HepG2 (cell line): ENCODE data around the gene DNM1. TPM values are rescaled to one million over a fixed set of nuclear protein-coding genes. Genes with fewer than 3 reads are reported as not detected.

Source experiments
- BRD4 ChIP-seq: sonication (generic); formaldehyde crosslinking; IDR thresholded peaks from 2 replicates; pipeline ENCODE4 v1.4.0; 2020; ENCODE audit warnings: missing genetic modification reagents
- CCDC6 ChIP-seq: sonication (generic); formaldehyde crosslinking; IDR thresholded peaks from 2 replicates; pipeline ENCODE4 v1.8.1; 2022; ENCODE audit warnings: mild to moderate bottlenecking, missing genetic modification reagents, moderate library complexity
- EP300 ChIP-seq, 3 experiments: sonication (generic) in 1 of 3; formaldehyde crosslinking in 1 of 3; IDR thresholded peaks; 2 replicates each; pipeline versions ENCODE4 v1.5.1 to v1.6.1; 2011 to 2020; ENCODE audit warnings: low read depth in 2 of 3, low read length in 2 of 3, borderline replicate concordance in 1 of 3, improper control_type of control experiment in 1 of 3, mild to moderate bottlenecking in 1 of 3, missing genetic modification reagents in 1 of 3, moderate library complexity in 1 of 3
- FOXA1 ChIP-seq, 2 experiments: fragments of 450-650 bp in 1 of 2; sonication (generic) in 1 of 2; formaldehyde crosslinking in 1 of 2; IDR thresholded peaks; 2 replicates each; pipeline versions ENCODE4 v1.4.0 to v1.6.1; 2016 to 2020; ENCODE audit warnings: missing genetic modification reagents in 1 of 2
- HMGA1 ChIP-seq: sonication (generic); formaldehyde crosslinking; conservative IDR thresholded peaks from 2 replicates; pipeline ENCODE4 v1.4.0; 2020; ENCODE audit warnings: missing genetic modification reagents
- MXD3 ChIP-seq: IDR thresholded peaks from 2 replicates; pipeline ENCODE4 v1.6.1; 2016; ENCODE audit warnings: mild to moderate bottlenecking, missing biosample characterization, missing genetic modification reagents
- ONECUT2 ChIP-seq: sonication (generic); formaldehyde crosslinking; IDR thresholded peaks from 2 replicates; pipeline ENCODE4 v1.4.0; 2020; ENCODE audit warnings: missing genetic modification reagents
- PRMT3 ChIP-seq: sonication (generic); formaldehyde crosslinking; IDR thresholded peaks from 2 replicates; pipeline ENCODE4 v1.8.1; 2022; ENCODE audit warnings: low read depth, mild to moderate bottlenecking, moderate library complexity, missing genetic modification reagents, borderline replicate concordance
- RBM22 ChIP-seq: fragments of 200-400 bp; formaldehyde crosslinking; optimal IDR thresholded peaks from 2 replicates; pipeline ENCODE3; 2017; ENCODE audit warnings: mild to moderate bottlenecking, low read length, moderate library complexity
- RFX1 ChIP-seq: fragments of 450-650 bp; IDR thresholded peaks from 2 replicates; pipeline ENCODE4 v1.6.1; 2017
- RNF219 ChIP-seq: sonication (generic); formaldehyde crosslinking; IDR thresholded peaks from 2 replicates; pipeline ENCODE4 v1.5.0; 2020; ENCODE audit warnings: mild to moderate bottlenecking, missing genetic modification reagents
- RXRB ChIP-seq: IDR thresholded peaks from 2 replicates; pipeline ENCODE4 v1.6.1; 2016; ENCODE audit warnings: borderline replicate concordance, missing genetic modification reagents, missing compliant biosample characterization
- SAP130 ChIP-seq: IDR thresholded peaks from 2 replicates; pipeline ENCODE4 v1.6.1; 2016; ENCODE audit warnings: low read depth
- TEF ChIP-seq: sonication (generic); formaldehyde crosslinking; IDR thresholded peaks from 2 replicates; pipeline ENCODE4 v1.5.0; 2020; ENCODE audit warnings: missing genetic modification reagents
- ZC3H13 ChIP-seq: sonication (generic); formaldehyde crosslinking; IDR thresholded peaks from 2 replicates; pipeline ENCODE4 v1.8.1; 2023; ENCODE audit warnings: mild to moderate bottlenecking, missing genetic modification reagents, moderate library complexity
- ZFP1 ChIP-seq: IDR thresholded peaks from 2 replicates; pipeline ENCODE4 v1.6.1; 2016
- ZNF431 ChIP-seq: sonication (generic); formaldehyde crosslinking; IDR thresholded peaks from 2 replicates; pipeline ENCODE4 v1.9.0; 2022; ENCODE audit warnings: missing genetic modification reagents, low read depth, mild to moderate bottlenecking, borderline replicate concordance
- ZNF468 ChIP-seq: sonication (generic); formaldehyde crosslinking; IDR thresholded peaks from 2 replicates; pipeline ENCODE4 v1.8.0; 2022; ENCODE audit warnings: mild to moderate bottlenecking, moderate library complexity, missing genetic modification reagents
- ZNF549 ChIP-seq: sonication (generic); formaldehyde crosslinking; IDR thresholded peaks from 2 replicates; pipeline ENCODE4 v1.5.0; 2020; ENCODE audit warnings: missing genetic modification reagents
- ZNF609 ChIP-seq: sonication (generic); formaldehyde crosslinking; IDR thresholded peaks from 2 replicates; pipeline ENCODE4 v1.4.0; 2020; ENCODE audit warnings: mild to moderate bottlenecking, missing genetic modification reagents, borderline replicate concordance
- ZNF629 ChIP-seq: sonication (generic); formaldehyde crosslinking; conservative IDR thresholded peaks from 2 replicates; pipeline ENCODE4 v1.5.0; 2020; ENCODE audit warnings: missing genetic modification reagents
- ZNF792 ChIP-seq: IDR thresholded peaks from 2 replicates; pipeline ENCODE4 v1.6.1; 2016
- polyA plus RNA-seq, 8 experiments: library from polyadenylated mRNA; depleted of rRNA in 3 of 8; stranded (reverse) in 7 of 8; unstranded in 1 of 8; fragments of >200 nt; fragmentation: Illumina TruSeq in 4 of 8; extraction: Trizol in 4 of 8; gene quantifications; 2 replicates each; pipeline versions ENCODE4 v1.2.1 to v1.2.3, GENCODE V29; 2011 to 2016; ENCODE audit warnings: low read depth in 4 of 8, missing spikeins in 1 of 8, mixed read lengths in 1 of 8; ENCODE audit not compliant: insufficient read depth in 1 of 8
- total RNA-seq, 5 experiments: library from RNA; depleted of rRNA; stranded (reverse); fragments of >200 nt; fragmentation: Illumina TruSeq; extraction: Trizol; gene quantifications; 2 replicates each; pipeline ENCODE4 v1.2.3, GENCODE V29; 2016; ENCODE audit warnings: low read depth in 1 of 5

DNM1 gene
- total and polyA plus RNA-seq, 2 of the 13 experiments (the other 11 are each of a cell fraction or from before 2014, with no cell fraction given), result 0.13 to 0.58 TPM

GRCh38 chr9:128296340-128297220 is 93.4 kb downstream of the DNM1 start (continued):
- TF ChIP-seq RBM22, result no peak
- no peak for TF ChIP-seq ZNF792
- no peak for TF ChIP-seq ZFP1
- TF ChIP-seq ZC3H13 (CRISPR knock-in tag), result no peak
- TF ChIP-seq ZNF609 (CRISPR knock-in tag), result no peak
- peak; percentile 77 for TF ChIP-seq RXRB
- TF ChIP-seq HMGA1, result no peak
- TF ChIP-seq ONECUT2 (CRISPR knock-in tag), result peak; percentile 83
- TF ChIP-seq ZNF629 (CRISPR knock-in tag), result peak; percentile 69
- TF ChIP-seq EP300 (IDR thresholded peaks at IDR 0.05; ENCODE audit: low read depth in 2 of 2, low read length in 2 of 2), result peak in 1 of 2 experiments; percentile 8; a peak in 1 of 4 replicates
- no peak for TF ChIP-seq EP300 (CRISPR knock-in tag; IDR thresholded peaks at IDR 0.05; ENCODE audit: borderline replicate concordance)
- TF ChIP-seq ZNF549 (CRISPR knock-in tag), result no peak
- peak; percentile 27 for TF ChIP-seq SAP130 (CRISPR knock-in tag)
- TF ChIP-seq RNF219 (CRISPR knock-in tag), result no peak
- no peak for TF ChIP-seq FOXA1 (IDR thresholded peaks at IDR 0.05)
- no peak for TF ChIP-seq FOXA1 (CRISPR knock-in tag; IDR thresholded peaks at IDR 0.05)
- no peak; the same call in 1 of the 2 replicates for TF ChIP-seq CCDC6
- 0 out of 2 replicates have a peak, but pooled peaks have one; percentile 37 for TF ChIP-seq ZNF431 (CRISPR knock-in tag)
- TF ChIP-seq PRMT3 (CRISPR knock-in tag), result no peak
- TF ChIP-seq TEF (CRISPR knock-in tag), result no peak
- no peak for TF ChIP-seq BRD4
- no peak for TF ChIP-seq RFX1
- TF ChIP-seq MXD3 (CRISPR knock-in tag), result no peak
- no peak for TF ChIP-seq ZNF468
